Measurements from ENCODE around the gene SMIM45. TPM values are rescaled to one million over a fixed set of nuclear protein-coding genes. Genes with fewer than 3 reads are reported as not detected.

The SMIM45 gene

DNA sequence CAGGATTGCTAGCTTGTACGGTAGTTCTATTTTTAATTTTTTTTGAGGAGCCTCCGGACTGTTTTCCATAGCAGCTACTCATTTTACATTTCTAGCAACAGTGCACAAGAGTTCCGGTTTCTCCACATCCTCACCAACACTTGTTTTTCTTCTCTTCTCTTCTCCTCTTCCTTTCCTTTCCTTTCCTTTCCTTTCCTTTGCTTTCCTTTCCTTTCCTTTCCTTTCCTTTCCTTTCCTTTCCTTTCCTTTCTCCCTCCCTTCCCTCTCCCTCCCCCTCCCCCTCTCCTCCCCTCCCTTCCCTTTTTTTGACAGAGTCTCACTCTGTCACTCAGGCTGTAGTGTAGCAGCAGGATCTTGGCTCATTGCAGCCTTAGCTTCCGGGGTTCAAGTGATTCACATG, 56.0 kb downstream of the SMIM45 start:
- Histone ChIP-seq H3K27ac (ENCODE audit: low read length) (no peak overlapping the region), H3F3A (ENCODE audit: insufficient read depth, low read length, poor library complexity, severe bottlenecking) (no peaks in the 10 kb centered on the region), H3K79me2 (replicated peaks; ENCODE audit: insufficient read depth, low read length) (no peaks in the 10 kb centered on the region), H3K4me3 (ENCODE audit: low read length) (no peak overlapping the region), H2AFZ (ENCODE audit: low read depth, low read length) (no peak overlapping the region), H3K9me2 (ENCODE audit: insufficient read depth, low read length) (no peaks in the 10 kb centered on the region), H3K27me3 (ENCODE audit: insufficient read depth, low read depth, low read length) (no peaks in the 10 kb centered on the region), H3K9ac (ENCODE audit: low read length) (no peak overlapping the region), H3K36me3 (ENCODE audit: insufficient read depth, low read length) (no peaks in the 10 kb centered on the region), H3K4me2 (ENCODE audit: low read length) (no peak overlapping the region), H4K20me1 (ENCODE audit: insufficient read depth) (no peaks in the 10 kb centered on the region), H3K9me3 (ENCODE audit: low read length) (peaks cover 8% of the 10 kb centered on the region)
- no peak for TF ChIP-seq EZH2 (IDR thresholded peaks at IDR 0.05; ENCODE audit: borderline replicate concordance, insufficient read depth, low read length, poor library complexity, severe bottlenecking)
- TF ChIP-seq SMC3 (conservative IDR thresholded peaks at IDR 0.05; ENCODE audit: poor library complexity): no peak
- no peak for TF ChIP-seq CTCF (IDR thresholded peaks at IDR 0.05; ENCODE audit: poor library complexity, severe bottlenecking)
- TF ChIP-seq MXI1 (conservative IDR thresholded peaks at IDR 0.05; ENCODE audit: poor library complexity, severe bottlenecking): no peak
- TF ChIP-seq POLR2AphosphoS5 (IDR thresholded peaks at IDR 0.05): no peak
- TF ChIP-seq, protein P1, sequence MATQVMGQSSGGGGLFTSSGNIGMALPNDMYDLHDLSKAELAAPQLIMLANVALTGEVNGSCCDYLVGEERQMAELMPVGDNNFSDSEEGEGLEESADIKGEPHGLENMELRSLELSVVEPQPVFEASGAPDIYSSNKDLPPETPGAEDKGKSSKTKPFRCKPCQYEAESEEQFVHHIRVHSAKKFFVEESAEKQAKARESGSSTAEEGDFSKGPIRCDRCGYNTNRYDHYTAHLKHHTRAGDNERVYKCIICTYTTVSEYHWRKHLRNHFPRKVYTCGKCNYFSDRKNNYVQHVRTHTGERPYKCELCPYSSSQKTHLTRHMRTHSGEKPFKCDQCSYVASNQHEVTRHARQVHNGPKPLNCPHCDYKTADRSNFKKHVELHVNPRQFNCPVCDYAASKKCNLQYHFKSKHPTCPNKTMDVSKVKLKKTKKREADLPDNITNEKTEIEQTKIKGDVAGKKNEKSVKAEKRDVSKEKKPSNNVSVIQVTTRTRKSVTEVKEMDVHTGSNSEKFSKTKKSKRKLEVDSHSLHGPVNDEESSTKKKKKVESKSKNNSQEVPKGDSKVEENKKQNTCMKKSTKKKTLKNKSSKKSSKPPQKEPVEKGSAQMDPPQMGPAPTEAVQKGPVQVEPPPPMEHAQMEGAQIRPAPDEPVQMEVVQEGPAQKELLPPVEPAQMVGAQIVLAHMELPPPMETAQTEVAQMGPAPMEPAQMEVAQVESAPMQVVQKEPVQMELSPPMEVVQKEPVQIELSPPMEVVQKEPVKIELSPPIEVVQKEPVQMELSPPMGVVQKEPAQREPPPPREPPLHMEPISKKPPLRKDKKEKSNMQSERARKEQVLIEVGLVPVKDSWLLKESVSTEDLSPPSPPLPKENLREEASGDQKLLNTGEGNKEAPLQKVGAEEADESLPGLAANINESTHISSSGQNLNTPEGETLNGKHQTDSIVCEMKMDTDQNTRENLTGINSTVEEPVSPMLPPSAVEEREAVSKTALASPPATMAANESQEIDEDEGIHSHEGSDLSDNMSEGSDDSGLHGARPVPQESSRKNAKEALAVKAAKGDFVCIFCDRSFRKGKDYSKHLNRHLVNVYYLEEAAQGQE (IDR thresholded peaks at IDR 0.05; ENCODE audit: borderline replicate concordance): no peak
- no peak for TF ChIP-seq RAD21 (conservative IDR thresholded peaks at IDR 0.05)
- TF ChIP-seq TAF1 (IDR thresholded peaks at IDR 0.05; ENCODE audit: low read depth): no peak

Other genes starting within 250 kb of the SMIM45 start
- gene CCDC134, start 151.5 kb upstream of the SMIM45 start, polyA plus RNA-seq: 2.2 and 6.6 TPM in 2 replicates
- 73.0 and 87.3 TPM in 2 replicates for gene SREBF2, start 119.0 kb upstream of the SMIM45 start, polyA plus RNA-seq
- 0.62 and 2.2 TPM in 2 replicates for gene SHISA8, start 37.1 kb upstream of the SMIM45 start, polyA plus RNA-seq
- gene TNFRSF13C, start 25.3 kb upstream of the SMIM45 start, polyA plus RNA-seq: 0.12 and 0.34 TPM in 2 replicates
- gene CENPM, start 5.0 kb upstream of the SMIM45 start, polyA plus RNA-seq: 1.7 and 2.1 TPM in 2 replicates
- 167 and 177 TPM in 2 replicates for gene SEPTIN3, start 17.3 kb downstream of the SMIM45 start, polyA plus RNA-seq
- not detected in 2 replicates for gene WBP2NL, start 46.6 kb downstream of the SMIM45 start, polyA plus RNA-seq
- 8.8 and 11.4 TPM in 2 replicates for gene NAGA, start 118.7 kb downstream of the SMIM45 start, polyA plus RNA-seq
- gene PHETA2, start 122.1 kb downstream of the SMIM45 start, polyA plus RNA-seq: 0.22 and 0.42 TPM in 2 replicates
- 42.8 and 44.0 TPM in 2 replicates for gene SMDT1, start 127.5 kb downstream of the SMIM45 start, polyA plus RNA-seq
- 225 and 273 TPM in 2 replicates for gene NDUFA6, start 138.6 kb downstream of the SMIM45 start, polyA plus RNA-seq
- 11.5 and 14.2 TPM in 2 replicates for gene CYP2D6, start 178.7 kb downstream of the SMIM45 start, polyA plus RNA-seq

Measured in neural cell (in vitro differentiated cells).